SW 1271 (cell line): ENCODE data around the gene PRSS56.

ENCODE experiments used
- DNase-seq, 2 experiments: peaks; one replicate each; lab custom pipeline; 2025; lab: John Stamatoyannopoulos, UW

Gene PRSS56

GRCh38 chr2:232519581-232520438 is at the start of gene PRSS56:
Gene PRSS56, plus strand, starts transcription at chr2:232520388. Its CDS starts 211 bp downstream, at chr2:232520599.
- DNase-seq = no peak

- no peak for DNase-seq
Observed at GRCh38 chr2:232473467-232473890, 46.7 kb upstream of the PRSS56 start.

- DNase-seq = no peak
Observed at GRCh38 chr2:232476045-232476444, 44.1 kb upstream of the PRSS56 start.

GRCh38 chr2:232476791-232477190 is 43.4 kb upstream of the PRSS56 start:
- DNase-seq = no peak

GRCh38 chr2:232477751-232478510 is 42.3 kb upstream of the PRSS56 start:
- DNase-seq = no peak

GRCh38 chr2:232478571-232479340 is 41.4 kb upstream of the PRSS56 start:
- no peak for DNase-seq

- DNase-seq = no peak
Observed at GRCh38 chr2:232479341-232480200, 40.6 kb upstream of the PRSS56 start.

GRCh38 chr2:232480201-232481190 is 39.7 kb upstream of the PRSS56 start:
- no peak for DNase-seq

- DNase-seq = no peak
Observed at GRCh38 chr2:232481322-232482140, 38.7 kb upstream of the PRSS56 start.

GRCh38 chr2:232482301-232483238 is 37.6 kb upstream of the PRSS56 start:
- DNase-seq = no peak

GRCh38 chr2:232483311-232483922 is 36.8 kb upstream of the PRSS56 start:
- DNase-seq = no peak

GRCh38 chr2:232483923-232484627 is 36.1 kb upstream of the PRSS56 start:
- DNase-seq = no peak

GRCh38 chr2:232484628-232485347 is 35.4 kb upstream of the PRSS56 start:
- DNase-seq = no peak

GRCh38 chr2:232485348-232485756 is 34.8 kb upstream of the PRSS56 start:
- DNase-seq = no peak

GRCh38 chr2:232485757-232486557 is 34.2 kb upstream of the PRSS56 start:
- no peak for DNase-seq
